Mucosa of descending colon (tissue), 3 donors: ENCODE results near the gene RPP30. TPM values are rescaled to one million over a fixed set of nuclear protein-coding genes. Genes with fewer than 3 reads are reported as not detected.

Experiments
- ATAC-seq: fragments of 200-7000 bp; cut with Tn5 transposase; one replicate; pipeline ENCODE4 v1.9.1; 2020; ENCODE audit warnings: mild to moderate bottlenecking, moderate library complexity
- DNase-seq, 3 donors: peaks; one replicate each; pipeline ENCODE4 v3.0.0-alpha.2; 2020
- H3K36me3 ChIP-seq: fragments of 200-600 bp; one replicate; pipeline ENCODE4 v1.8.0; 2021; ENCODE audit warnings: low read depth, mild to moderate bottlenecking
- H3K4me1 ChIP-seq: fragments of 200-600 bp; one replicate; pipeline ENCODE4 v1.8.0; 2021; ENCODE audit warnings: low read depth, mild to moderate bottlenecking
- H3K4me3 ChIP-seq: fragments of 200-600 bp; one replicate; pipeline ENCODE4 v1.8.0; 2021; ENCODE audit warnings: mild to moderate bottlenecking
- H3K9me3 ChIP-seq: fragments of 200-600 bp; one replicate; pipeline ENCODE4 v1.8.0; 2021; ENCODE audit warnings: mild to moderate bottlenecking
- intact Hi-C, 2 donors: fragments of 100-400 bp; cut with DNase I in 1 of 2; cut with micrococcal nuclease in 1 of 2; formaldehyde crosslinking; loops; one replicate each; pipeline versions ENCODE4 v1.11.0 to v1.11.1; 2022; cut with DNase I, micrococcal nuclease
- total RNA-seq, 3 donors: library from RNA; stranded (reverse); fragmentation: NEBNext Ultra II Directional in 2 of 3; extraction: Animal tissue kit (Norgen Biotek cat#: 25700) in 2 of 3; gene quantifications; one replicate each; pipeline versions ENCODE4 v1.2.1 to v1.2.4, GENCODE V29; 2021 to 2023
- TF ChIP-seq, protein P1 (sequence below): fragments of 200-600 bp; IDR thresholded peaks from one replicate; pipeline ENCODE4 v1.8.0; 2022; ENCODE audit warnings: antibody characterized with exemption, mild to moderate bottlenecking
- donor health status: DM: no; HTN: no; CAD: no; lungs with moderate emphysema.
- donor health status: DM: no; HTN: no; CAD: no.
- donor health status: DM: no; HTN: yes; CAD: no.

The RPP30 gene
- total RNA-seq, 3 donors from 2014 or later, result 20.6 to 25.1 (median 24.3) TPM

DNA sequence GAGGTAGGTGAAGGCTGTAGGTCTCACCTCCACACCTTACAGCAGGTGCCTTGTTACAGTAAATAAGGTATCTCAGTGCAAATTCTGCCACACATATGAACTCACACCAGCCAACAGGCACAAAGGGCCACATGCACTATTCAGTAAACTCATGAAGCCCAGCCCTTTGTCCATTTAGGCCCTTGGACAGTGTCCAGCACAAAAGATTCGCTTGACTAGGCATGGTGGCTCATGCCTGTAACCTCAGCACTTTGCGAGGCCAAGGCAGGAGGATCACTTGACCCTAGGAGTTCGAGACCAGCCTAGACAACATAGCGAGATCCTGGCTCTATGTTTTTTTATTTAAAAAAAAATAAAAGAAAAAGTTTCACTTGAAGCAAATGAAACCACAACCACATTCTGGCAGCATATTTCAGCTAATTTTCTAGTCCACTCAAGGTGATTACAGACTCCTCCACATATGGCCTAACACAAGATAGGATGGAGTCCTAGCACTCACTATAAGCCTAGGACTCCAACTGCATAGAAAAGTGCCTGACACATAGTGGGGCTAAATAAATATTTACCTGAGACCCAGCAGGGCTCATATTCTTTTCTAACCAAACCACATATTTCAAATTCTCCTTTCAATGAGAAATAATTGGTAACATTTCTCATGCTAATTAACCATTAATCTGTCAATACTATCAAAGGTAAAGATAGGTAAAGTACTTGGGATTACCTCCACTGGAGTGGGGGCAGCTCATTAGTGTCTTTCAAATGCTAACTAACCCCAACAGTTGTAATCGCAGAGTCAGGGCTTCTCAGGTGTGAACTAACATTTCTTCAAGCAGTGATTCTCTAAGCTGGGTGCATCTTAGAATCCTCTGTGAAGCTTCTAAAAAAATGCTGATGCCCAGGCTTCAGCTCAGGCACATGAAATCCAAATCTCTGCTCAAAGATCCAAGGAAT lies 53.6 kb downstream of the RPP30 start:
- no peaks in the 10 kb centered on the region for H3K36me3 ChIP-seq
- no peaks in the 10 kb centered on the region for H3K9me3 ChIP-seq
- ATAC-seq, result no peak
- TF ChIP-seq, protein P1, sequence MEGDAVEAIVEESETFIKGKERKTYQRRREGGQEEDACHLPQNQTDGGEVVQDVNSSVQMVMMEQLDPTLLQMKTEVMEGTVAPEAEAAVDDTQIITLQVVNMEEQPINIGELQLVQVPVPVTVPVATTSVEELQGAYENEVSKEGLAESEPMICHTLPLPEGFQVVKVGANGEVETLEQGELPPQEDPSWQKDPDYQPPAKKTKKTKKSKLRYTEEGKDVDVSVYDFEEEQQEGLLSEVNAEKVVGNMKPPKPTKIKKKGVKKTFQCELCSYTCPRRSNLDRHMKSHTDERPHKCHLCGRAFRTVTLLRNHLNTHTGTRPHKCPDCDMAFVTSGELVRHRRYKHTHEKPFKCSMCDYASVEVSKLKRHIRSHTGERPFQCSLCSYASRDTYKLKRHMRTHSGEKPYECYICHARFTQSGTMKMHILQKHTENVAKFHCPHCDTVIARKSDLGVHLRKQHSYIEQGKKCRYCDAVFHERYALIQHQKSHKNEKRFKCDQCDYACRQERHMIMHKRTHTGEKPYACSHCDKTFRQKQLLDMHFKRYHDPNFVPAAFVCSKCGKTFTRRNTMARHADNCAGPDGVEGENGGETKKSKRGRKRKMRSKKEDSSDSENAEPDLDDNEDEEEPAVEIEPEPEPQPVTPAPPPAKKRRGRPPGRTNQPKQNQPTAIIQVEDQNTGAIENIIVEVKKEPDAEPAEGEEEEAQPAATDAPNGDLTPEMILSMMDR, result no peak
- no peak for DNase-seq
- no peak overlapping the region for H3K4me3 ChIP-seq
- intact Hi-C loops, result no loop called here
- no peaks in the 10 kb centered on the region for H3K4me1 ChIP-seq

DNA sequence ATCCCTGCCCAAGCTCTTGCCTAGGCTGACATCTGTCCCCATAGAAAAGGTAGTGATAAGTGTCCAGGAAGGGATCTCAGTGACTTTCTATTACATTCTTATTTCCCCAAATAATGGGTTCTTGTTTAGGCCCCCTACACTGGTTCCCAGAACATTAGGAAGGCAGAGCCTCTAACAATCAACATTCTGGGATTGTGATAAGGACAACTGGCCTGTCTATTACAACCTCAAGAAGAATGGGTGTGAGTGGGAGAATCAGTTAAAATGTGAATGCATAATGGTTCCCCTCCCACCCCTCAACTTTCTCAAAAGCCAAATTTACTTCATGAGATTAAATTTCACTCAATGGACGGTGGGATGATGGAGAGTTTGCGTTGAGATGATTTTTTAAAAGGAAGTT lies 55.5 kb downstream of the RPP30 start:
- ATAC-seq (no peak), DNase-seq (no peak)
- TF ChIP-seq, protein P1, result no peak
- Histone ChIP-seq H3K4me3 (no peak overlapping the region), H3K9me3 (no peaks in the 10 kb centered on the region), H3K36me3 (no peaks in the 10 kb centered on the region), H3K4me1 (no peaks in the 10 kb centered on the region)
- intact Hi-C loops, result no loop called here

DNA sequence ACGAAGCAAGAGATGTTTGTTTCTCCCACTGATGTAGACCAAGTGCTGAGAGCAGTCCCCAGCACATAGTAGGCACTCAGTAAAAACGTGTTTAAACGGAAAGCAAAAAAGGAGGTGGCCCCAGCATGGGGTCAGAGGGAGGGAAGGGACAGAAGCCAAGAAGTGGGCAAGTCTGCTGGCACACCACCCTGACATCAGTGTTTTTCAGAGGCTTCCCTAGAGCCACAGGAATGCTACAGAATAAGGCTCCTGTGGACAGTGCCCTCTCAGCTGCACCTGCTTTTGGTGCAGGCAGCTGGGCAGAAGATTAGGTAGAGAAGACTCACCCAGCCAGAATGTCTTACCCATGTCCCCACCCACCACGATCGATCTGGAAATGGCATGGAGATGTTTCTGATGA lies 57.4 kb downstream of the RPP30 start:
- no peak overlapping the region for H3K4me3 ChIP-seq
- intact Hi-C loops, result no loop called here
- TF ChIP-seq, protein P1, result no peak
- ATAC-seq (no peak), DNase-seq (no peak)
- no peaks in the 10 kb centered on the region for H3K9me3 ChIP-seq
- no peaks in the 10 kb centered on the region for H3K36me3 ChIP-seq
- H3K4me1 ChIP-seq, result no peaks in the 10 kb centered on the region

DNA sequence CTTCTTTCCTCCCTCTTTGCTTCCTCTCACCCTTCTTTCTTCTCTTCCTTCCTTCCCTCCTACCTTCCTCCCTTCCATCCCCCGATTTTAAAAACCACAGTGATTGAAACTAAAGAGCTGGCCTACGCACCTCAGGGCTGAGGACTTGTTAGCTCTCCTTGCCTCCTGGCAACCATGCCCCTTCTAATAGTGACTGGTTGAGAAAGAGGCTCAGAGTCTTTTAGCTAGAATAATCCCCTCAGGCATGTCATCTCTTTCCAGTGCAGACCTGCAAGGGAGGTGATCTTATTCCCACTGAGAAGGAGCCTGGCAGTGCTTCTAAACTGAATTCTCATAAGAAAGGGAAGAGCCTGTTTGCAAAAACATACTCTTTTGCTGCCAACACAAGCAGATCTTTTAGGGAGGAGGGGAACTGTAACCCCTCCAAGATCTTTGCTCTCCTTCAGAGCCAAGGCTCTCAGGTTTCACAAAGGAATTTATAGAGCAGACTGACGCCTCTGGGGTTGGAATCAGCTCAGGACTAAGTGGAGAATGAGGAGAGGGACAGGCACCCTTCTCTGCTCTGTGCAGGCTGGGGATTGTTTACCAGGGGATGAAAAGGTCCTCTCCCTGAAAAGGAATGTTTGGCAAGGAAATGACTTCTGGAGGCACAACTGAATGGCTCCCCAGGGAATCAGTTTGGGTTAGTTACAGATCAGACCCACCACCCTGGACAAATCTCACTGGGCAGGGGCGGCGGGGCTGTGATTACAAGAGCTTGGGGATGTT lies 58.5 kb downstream of the RPP30 start:
- Histone ChIP-seq H3K36me3 (no peaks in the 10 kb centered on the region), H3K9me3 (no peaks in the 10 kb centered on the region), H3K4me3 (no peak overlapping the region), H3K4me1 (no peaks in the 10 kb centered on the region)
- ATAC-seq (no peak), DNase-seq (no peak)
- TF ChIP-seq, protein P1, result no peak
- intact Hi-C loops, result no loop called here

DNA sequence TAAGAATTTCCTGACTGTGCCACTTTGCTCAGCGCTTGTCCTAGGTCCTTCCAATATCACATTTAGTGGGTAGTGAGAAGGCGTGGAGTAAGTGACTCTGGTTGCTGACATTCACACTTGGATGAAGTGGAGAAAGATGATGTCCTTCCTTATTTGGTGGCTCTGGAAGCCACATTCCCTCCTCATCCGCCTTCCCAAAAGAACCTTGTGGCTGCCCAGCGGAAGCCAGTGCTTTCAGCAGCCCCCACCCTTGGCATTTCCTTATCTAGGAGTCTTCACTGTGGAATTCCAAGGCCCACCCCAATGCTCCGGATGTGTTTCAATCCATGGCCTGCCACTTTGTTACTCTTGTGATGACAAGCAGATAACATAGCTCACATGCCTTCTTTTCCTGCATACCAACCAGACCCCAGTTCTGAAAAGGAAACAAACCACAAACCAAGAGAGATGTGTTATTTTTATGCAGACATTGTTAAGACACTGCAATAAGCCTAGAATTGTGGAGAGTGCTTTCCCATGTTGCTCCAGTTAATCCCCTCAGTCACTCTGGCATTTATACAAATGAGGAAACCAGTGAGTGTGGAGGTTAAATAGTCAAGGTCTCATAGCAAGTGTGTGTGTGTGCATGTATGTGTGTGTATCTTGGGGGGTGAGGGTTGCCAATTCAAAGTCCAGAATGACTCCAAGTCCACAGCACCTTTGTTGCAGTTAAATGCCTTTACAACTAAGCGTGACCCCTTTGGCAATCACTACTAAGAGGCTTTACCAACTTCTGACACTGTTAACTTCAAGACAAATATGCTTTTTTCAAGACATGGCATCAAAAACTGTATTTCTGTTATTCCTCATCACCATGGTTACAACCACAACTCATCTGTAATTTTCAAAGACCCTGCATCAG lies 59.4 kb downstream of the RPP30 start:
- intact Hi-C loops, result no loop called here
- no peaks in the 10 kb centered on the region for H3K36me3 ChIP-seq
- no peak for ATAC-seq
- TF ChIP-seq, protein P1, result no peak
- H3K4me1 ChIP-seq, result no peaks in the 10 kb centered on the region
- no peaks in the 10 kb centered on the region for H3K9me3 ChIP-seq
- DNase-seq, result no peak
- H3K4me3 ChIP-seq, result no peak overlapping the region
